Stimulated activated CD8-positive, alpha-beta memory T cell treated with anti-CD3 and anti-CD28 coated beads, Interleukin-2, amount 100 ng/mL, for 48 hours (primary cell): Measurements from ENCODE around the gene NGF.

Experiments used
- DNase-seq, 2 donors: peaks; one replicate each; pipeline ENCODE4 v3.0.0-alpha.2; 2020; ENCODE audit warnings: low read depth in 2 of 2

Gene NGF

GRCh38 chr1:115239148-115239422 lies 99.0 kb downstream of the NGF start:
- DNase-seq: no peak

DNA sequence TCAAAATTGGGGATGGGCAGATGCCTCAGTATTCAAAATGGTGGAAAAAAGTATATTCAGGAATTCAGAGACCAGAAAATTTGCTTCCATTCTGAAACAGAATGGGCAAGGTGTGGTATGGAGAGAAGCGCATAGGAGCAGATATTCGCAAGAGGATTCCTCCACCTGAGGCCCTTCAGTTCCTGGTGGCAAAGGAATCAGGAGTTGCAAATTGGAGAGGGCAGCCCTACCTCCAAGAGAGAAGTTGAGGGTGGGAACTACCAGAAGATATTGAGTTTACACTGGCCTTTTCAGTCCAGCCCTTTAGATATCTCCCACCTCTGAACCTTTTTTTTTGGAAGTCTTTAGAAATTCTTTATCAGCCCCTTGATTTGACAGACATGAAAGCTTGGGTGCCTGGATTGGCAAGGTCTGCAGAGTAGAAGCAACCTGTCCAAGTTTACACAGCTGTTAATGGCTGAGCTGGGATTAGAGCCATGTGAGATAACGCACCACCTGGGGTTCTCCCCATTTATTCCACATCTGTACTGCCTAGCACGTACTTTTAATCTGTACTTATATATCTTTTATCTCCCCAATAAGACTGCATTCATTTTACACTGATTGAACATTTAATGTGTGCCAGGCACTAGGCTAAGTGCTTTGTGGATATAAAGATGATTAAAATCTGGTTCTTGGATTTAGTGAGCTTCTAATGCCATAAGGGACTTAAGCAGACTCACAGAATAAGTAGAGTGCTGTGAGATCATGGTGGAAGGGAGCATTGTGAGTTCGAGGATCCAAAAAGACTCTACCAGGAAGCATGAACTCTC lies 99.5 kb downstream of the NGF start:
- DNase-seq: no peak

- DNase-seq: no peak
Observed at GRCh38 chr1:115237507-115237906, 100.5 kb downstream of the NGF start.

DNA sequence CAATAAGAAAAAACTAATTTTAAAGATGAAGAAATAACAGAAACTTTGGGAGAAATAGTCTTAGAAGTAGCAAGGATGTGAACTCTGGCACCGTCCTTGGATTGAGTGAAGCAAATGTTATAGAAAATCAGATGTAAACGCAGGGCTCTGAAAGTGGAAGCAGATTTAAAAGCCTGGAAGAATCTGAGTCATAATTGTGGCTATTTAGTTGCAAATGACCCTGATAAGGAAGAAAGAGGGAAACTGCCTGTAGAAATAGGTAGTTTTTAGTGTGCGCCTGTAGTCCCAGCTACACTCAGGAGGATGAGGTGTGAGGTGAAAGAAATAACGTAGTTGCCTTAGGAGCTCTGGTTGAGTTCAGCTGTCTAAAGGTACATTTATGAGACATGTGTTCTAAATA lies 101.0 kb downstream of the NGF start:
- no peak for DNase-seq
